ENCODE measurements around the gene IL11. TPM values are rescaled to one million over a fixed set of nuclear protein-coding genes. Genes with fewer than 3 reads are reported as not detected.
A peak's percentile ranks its signal among the peaks of the same experiment; 100 is the strongest.
"Not testable (repeated sequence)": the region's sequence is repeated elsewhere in the genome, so short reads cannot be mapped to it uniquely, and the experiment has no call there.

Gene IL11
- total and polyA plus RNA-seq, 4 donors, result 0.23 to 2.1 (median 0.27) TPM; not detected in 1

GRCh38 chr19:55407550-55407799, 37.2 kb upstream of the IL11 start, which contains the start of gene UBE2S:
Gene UBE2S, minus strand, starts transcription at chr19:55407788. Its CDS starts 199 bp downstream, at chr19:55407589.
- H3K9me3 ChIP-seq (ENCODE audit: control insufficient read depth, low read length); H3K27me3 ChIP-seq (ENCODE audit: control insufficient read depth in 1 of 2, insufficient read depth in 2 of 2, low read length in 1 of 2); ATAC-seq (ENCODE audit: low FRiP score); DNase-seq; H3K4me1 ChIP-seq (ENCODE audit: control insufficient read depth in 1 of 2, insufficient read depth in 2 of 2, low read length in 2 of 2); H3K36me3 ChIP-seq (ENCODE audit: control insufficient read depth in 1 of 2, insufficient read depth in 2 of 2, low read length in 1 of 2): not testable (repeated sequence)
- 2 to 3% methylated on average over 36 of the region's 36 CpGs for WGBS, 2 donors
- Histone ChIP-seq H3K27ac (ENCODE audit: low read depth in 1 of 2, low read length in 2 of 2) (peak within 1 kb of the TSS; percentile 24 to 81), H3K4me3 (ENCODE audit: low read length in 2 of 2) (peak within 1 kb of the TSS; percentile 40 to 58)
- intact Hi-C loops (cut with DNase I), result loop anchor here in 1 of 2 donors (1.0 kb wide), 1 partner anchor 22 kb away; the partner anchor contains the start of gene RPL28

GRCh38 chr19:55406826-55407549, 36.7 kb upstream of the IL11 start:
- Histone ChIP-seq H3K9me3 (ENCODE audit: control insufficient read depth, low read length) (no peaks in the 10 kb centered on the region), H3K4me1 (ENCODE audit: control insufficient read depth in 1 of 2, insufficient read depth in 2 of 2, low read length in 2 of 2) (peaks cover 0 to 2% of the 10 kb centered on the region in 2 donors), H3K27me3 (ENCODE audit: control insufficient read depth in 1 of 2, insufficient read depth in 2 of 2, low read length in 1 of 2) (no peaks in the 10 kb centered on the region), H3K4me3 (ENCODE audit: low read length in 2 of 2) (peak overlapping the region; percentile 40 to 58), H3K36me3 (ENCODE audit: control insufficient read depth in 1 of 2, insufficient read depth in 2 of 2, low read length in 1 of 2) (no peaks in the 10 kb centered on the region), H3K27ac (ENCODE audit: low read depth in 1 of 2, low read length in 2 of 2) (peak overlapping the region; percentile 24 to 81)
- ATAC-seq (ENCODE audit: low FRiP score), result peak; percentile 2
- 10 to 11% methylated on average over 35 of the region's 35 CpGs for WGBS, 2 donors
- intact Hi-C loops (cut with DNase I), result loop anchor here in 1 of 2 donors (1.0 kb wide), 1 partner anchor 22 kb away; the partner anchor contains the start of gene RPL28
- peak; percentile 60 to 83 for DNase-seq

- WGBS, 2 donors, result 75 to 79% methylated on average over 14 of the region's 14 CpGs
- H3K4me1 ChIP-seq (ENCODE audit: control insufficient read depth in 1 of 2, insufficient read depth in 2 of 2, low read length in 2 of 2), result peaks cover 0 to 2% of the 10 kb centered on the region in 2 donors
- no peak for ATAC-seq (ENCODE audit: low FRiP score)
- no peaks in the 10 kb centered on the region for H3K36me3 ChIP-seq (ENCODE audit: control insufficient read depth in 1 of 2, insufficient read depth in 2 of 2, low read length in 1 of 2)
- DNase-seq, result no peak
- no peaks in the 10 kb centered on the region for H3K9me3 ChIP-seq (ENCODE audit: control insufficient read depth, low read length)
- no peaks in the 10 kb centered on the region for H3K27me3 ChIP-seq (ENCODE audit: control insufficient read depth in 1 of 2, insufficient read depth in 2 of 2, low read length in 1 of 2)
- peak overlapping the region in 1 of 2 donors; percentile 58 for H3K4me3 ChIP-seq (ENCODE audit: low read length in 2 of 2)
- intact Hi-C loops (cut with DNase I), result no loop called here
- no peak overlapping the region for H3K27ac ChIP-seq (ENCODE audit: low read depth in 1 of 2, low read length in 2 of 2)
These were observed 36.0 kb upstream of the IL11 start for GRCh38 chr19:55406091-55406825.

- 80 to 82% methylated on average over 5 of the region's 5 CpGs for WGBS, 2 donors
- H3K4me3 ChIP-seq (ENCODE audit: low read length in 2 of 2), result no peak overlapping the region
- intact Hi-C loops (cut with DNase I), result no loop called here
- peaks cover 0 to 2% of the 10 kb centered on the region in 2 donors for H3K4me1 ChIP-seq (ENCODE audit: control insufficient read depth in 1 of 2, insufficient read depth in 2 of 2, low read length in 2 of 2)
- no peak for DNase-seq
- H3K36me3 ChIP-seq (ENCODE audit: control insufficient read depth in 1 of 2, insufficient read depth in 2 of 2, low read length in 1 of 2), result no peaks in the 10 kb centered on the region
- ATAC-seq (ENCODE audit: low FRiP score), result no peak
- H3K27ac ChIP-seq (ENCODE audit: low read depth in 1 of 2, low read length in 2 of 2), result no peak overlapping the region
- H3K27me3 ChIP-seq (ENCODE audit: control insufficient read depth in 1 of 2, insufficient read depth in 2 of 2, low read length in 1 of 2), result no peaks in the 10 kb centered on the region
- H3K9me3 ChIP-seq (ENCODE audit: control insufficient read depth, low read length), result no peaks in the 10 kb centered on the region
These were observed 35.4 kb upstream of the IL11 start for GRCh38 chr19:55405638-55406037.

- Histone ChIP-seq H3K4me3 (ENCODE audit: low read length in 2 of 2) (no peak overlapping the region), H3K27ac (ENCODE audit: low read depth in 1 of 2, low read length in 2 of 2) (no peak overlapping the region), H3K4me1 (ENCODE audit: control insufficient read depth in 1 of 2, insufficient read depth in 2 of 2, low read length in 2 of 2) (peaks cover 0 to 2% of the 10 kb centered on the region in 2 donors), H3K27me3 (ENCODE audit: control insufficient read depth in 1 of 2, insufficient read depth in 2 of 2, low read length in 1 of 2) (no peaks in the 10 kb centered on the region), H3K9me3 (ENCODE audit: control insufficient read depth, low read length) (no peaks in the 10 kb centered on the region), H3K36me3 (ENCODE audit: control insufficient read depth in 1 of 2, insufficient read depth in 2 of 2, low read length in 1 of 2) (no peaks in the 10 kb centered on the region)
- 81 to 84% methylated on average over 2 of the region's 2 CpGs for WGBS, 2 donors
- ATAC-seq (ENCODE audit: low FRiP score) (no peak), DNase-seq (no peak)
- intact Hi-C loops (cut with DNase I), result no loop called here
These were observed 32.2 kb upstream of the IL11 start for GRCh38 chr19:55402509-55402908.

- H3K27ac ChIP-seq (ENCODE audit: low read depth in 1 of 2, low read length in 2 of 2); intact Hi-C loops (cut with DNase I); H3K9me3 ChIP-seq (ENCODE audit: control insufficient read depth, low read length); H3K4me1 ChIP-seq (ENCODE audit: control insufficient read depth in 1 of 2, insufficient read depth in 2 of 2, low read length in 2 of 2); DNase-seq; H3K36me3 ChIP-seq (ENCODE audit: control insufficient read depth in 1 of 2, insufficient read depth in 2 of 2, low read length in 1 of 2); ATAC-seq (ENCODE audit: low FRiP score); H3K4me3 ChIP-seq (ENCODE audit: low read length in 2 of 2); H3K27me3 ChIP-seq (ENCODE audit: control insufficient read depth in 1 of 2, insufficient read depth in 2 of 2, low read length in 1 of 2): not testable (repeated sequence)
- WGBS, 2 donors, result 88% methylated on average over 14 to 23 of the region's 28 CpGs
These were observed 31.1 kb upstream of the IL11 start for GRCh38 chr19:55401390-55401789.

GRCh38 chr19:55400281-55401087, 30.2 kb upstream of the IL11 start:
- no peak for ATAC-seq (ENCODE audit: low FRiP score)
- WGBS, 2 donors, result 72 to 76% methylated on average over 14 of the region's 14 CpGs
- Histone ChIP-seq H3K9me3 (ENCODE audit: control insufficient read depth, low read length) (no peaks in the 10 kb centered on the region), H3K4me3 (ENCODE audit: low read length in 2 of 2) (no peak overlapping the region), H3K4me1 (ENCODE audit: control insufficient read depth in 1 of 2, insufficient read depth in 2 of 2, low read length in 2 of 2) (no peaks in the 10 kb centered on the region), H3K27ac (ENCODE audit: low read depth in 1 of 2, low read length in 2 of 2) (no peak overlapping the region), H3K36me3 (ENCODE audit: control insufficient read depth in 1 of 2, insufficient read depth in 2 of 2, low read length in 1 of 2) (no peaks in the 10 kb centered on the region), H3K27me3 (ENCODE audit: control insufficient read depth in 1 of 2, insufficient read depth in 2 of 2, low read length in 1 of 2) (no peaks in the 10 kb centered on the region)
- DNase-seq, result no peak
- intact Hi-C loops (cut with DNase I), result no loop called here

- H3K36me3 ChIP-seq (ENCODE audit: control insufficient read depth in 1 of 2, insufficient read depth in 2 of 2, low read length in 1 of 2), result no peaks in the 10 kb centered on the region
- WGBS, 2 donors, result 80 to 82% methylated on average over 12 of the region's 12 CpGs
- ATAC-seq (ENCODE audit: low FRiP score), result no peak
- no peaks in the 10 kb centered on the region for H3K4me1 ChIP-seq (ENCODE audit: control insufficient read depth in 1 of 2, insufficient read depth in 2 of 2, low read length in 2 of 2)
- DNase-seq, result no peak
- intact Hi-C loops (cut with DNase I), result no loop called here
- H3K27me3 ChIP-seq (ENCODE audit: control insufficient read depth in 1 of 2, insufficient read depth in 2 of 2, low read length in 1 of 2), result no peaks in the 10 kb centered on the region
- no peak overlapping the region for H3K4me3 ChIP-seq (ENCODE audit: low read length in 2 of 2)
- no peaks in the 10 kb centered on the region for H3K9me3 ChIP-seq (ENCODE audit: control insufficient read depth, low read length)
- H3K27ac ChIP-seq (ENCODE audit: low read depth in 1 of 2, low read length in 2 of 2), result no peak overlapping the region
These were observed 28.1 kb upstream of the IL11 start for GRCh38 chr19:55398200-55398925.

Measured in aorta (tissue), 5 donors.